H9 (cell line): Measurements from ENCODE around the gene TCN2. TPM values are rescaled to one million over a fixed set of nuclear protein-coding genes. Genes with fewer than 3 reads are reported as not detected.

ENCODE experiments used
- DNase-seq: peaks from one replicate; pipeline ENCODE4 v3.0.0-alpha.2; 2017
- H2AFZ ChIP-seq: one replicate; pipeline ENCODE4 v1.6.1; 2013; ENCODE audit warnings: mild to moderate bottlenecking, low read length, control low read depth, moderate library complexity
- H2AK5ac ChIP-seq: 2 replicates; pipeline ENCODE4 v1.6.1; 2013; ENCODE audit warnings: low read length, control low read depth, mixed read lengths; ENCODE audit not compliant: insufficient read length
- H2BK120ac ChIP-seq: one replicate; pipeline ENCODE4 v1.6.1; 2013; ENCODE audit warnings: low read depth, mild to moderate bottlenecking, low read length, control low read depth, inconsistent platforms; ENCODE audit not compliant: poor library complexity, severe bottlenecking
- H2BK12ac ChIP-seq: 2 replicates; pipeline ENCODE4 v1.6.1; 2013; ENCODE audit warnings: low read length, control low read depth, mixed read lengths, low read depth; ENCODE audit not compliant: insufficient read length
- H2BK15ac ChIP-seq: 2 replicates; pipeline ENCODE4 v1.6.1; 2013; ENCODE audit warnings: low read depth, low read length, control low read depth
- H2BK20ac ChIP-seq: one replicate; pipeline ENCODE4 v1.6.1; 2013; ENCODE audit warnings: low read depth, mild to moderate bottlenecking, low read length, control low read depth, inconsistent platforms; ENCODE audit not compliant: poor library complexity, severe bottlenecking
- H2BK5ac ChIP-seq: 2 replicates; pipeline ENCODE4 v1.6.1; 2013; ENCODE audit warnings: low read length, control low read depth, mixed read lengths; ENCODE audit not compliant: insufficient read length
- H3K14ac ChIP-seq: 2 replicates; pipeline ENCODE4 v1.6.1; 2013; ENCODE audit warnings: low read length, control low read depth; ENCODE audit not compliant: insufficient read depth
- H3K18ac ChIP-seq: 2 replicates; pipeline ENCODE4 v1.6.1; 2013; ENCODE audit warnings: low read depth, mild to moderate bottlenecking, mixed read lengths, low read length, control low read depth; ENCODE audit not compliant: insufficient read length
- H3K23ac ChIP-seq: 2 replicates; pipeline ENCODE4 v1.6.1; 2013; ENCODE audit warnings: low read length, control low read depth, mixed read lengths, low read depth; ENCODE audit not compliant: insufficient read length
- H3K23me2 ChIP-seq: 2 replicates; pipeline ENCODE4 v1.6.1; 2013; ENCODE audit warnings: low read depth, mild to moderate bottlenecking, mixed read lengths, low read length, control low read depth; ENCODE audit not compliant: insufficient read length, poor library complexity, severe bottlenecking
- H3K27ac ChIP-seq: 2 replicates; pipeline ENCODE4 v1.5.1; 2013; ENCODE audit warnings: low read length, control low read depth, mixed read lengths, low read depth; ENCODE audit not compliant: insufficient read length
- H3K27me3 ChIP-seq: 2 replicates; pipeline ENCODE4 v1.6.1; 2013; ENCODE audit warnings: low read length, control low read depth, inconsistent platforms; ENCODE audit not compliant: insufficient read depth
- H3K4ac ChIP-seq: 2 replicates; pipeline ENCODE4 v1.6.1; 2013; ENCODE audit warnings: low read depth, mild to moderate bottlenecking, control low read depth, inconsistent platforms, low read length, moderate library complexity
- H3K4me1 ChIP-seq: 2 replicates; pipeline ENCODE4 v1.6.1; 2013; ENCODE audit warnings: low read length, control low read depth, inconsistent platforms; ENCODE audit not compliant: insufficient read depth
- H3K4me2 ChIP-seq: 2 replicates; pipeline ENCODE4 v1.6.1; 2013; ENCODE audit warnings: low read length, control low read depth, mixed read lengths; ENCODE audit not compliant: insufficient read length, insufficient read depth
- H3K56ac ChIP-seq: 2 replicates; pipeline ENCODE4 v1.6.1; 2013; ENCODE audit warnings: low read depth, mild to moderate bottlenecking, mixed read lengths, low read length, control low read depth; ENCODE audit not compliant: insufficient read length
- H3K79me1 ChIP-seq: 2 replicates; pipeline ENCODE4 v1.6.1; 2013; ENCODE audit warnings: low read depth, mild to moderate bottlenecking, moderate library complexity, low read length, control low read depth, inconsistent platforms; ENCODE audit not compliant: insufficient read depth, poor library complexity, severe bottlenecking
- H3K79me2 ChIP-seq: 2 replicates; pipeline ENCODE4 v1.6.1; 2013; ENCODE audit warnings: low read length, control low read depth, inconsistent platforms; ENCODE audit not compliant: insufficient read depth
- H3K9ac ChIP-seq: 2 replicates; pipeline ENCODE4 v1.6.1; 2013; ENCODE audit warnings: low read length, control low read depth, mixed read lengths; ENCODE audit not compliant: insufficient read length; ENCODE audit errors: extremely low read depth
- H3K9me3 ChIP-seq: one replicate; pipeline ENCODE4 v1.6.1; 2013; ENCODE audit warnings: low read depth, low read length, inconsistent platforms; ENCODE audit not compliant: control insufficient read depth
- H3T11ph ChIP-seq: one replicate; pipeline ENCODE4 v1.6.1; 2013; ENCODE audit warnings: mild to moderate bottlenecking, low read length, control low read depth, inconsistent platforms
- H4K20me1 ChIP-seq: one replicate; pipeline ENCODE4 v1.6.1; 2013; ENCODE audit not compliant: control insufficient read depth, insufficient read length, insufficient read depth
- H4K5ac ChIP-seq: 2 replicates; pipeline ENCODE4 v1.6.1; 2013; ENCODE audit warnings: low read depth, mild to moderate bottlenecking, mixed read lengths, low read length, control low read depth; ENCODE audit not compliant: insufficient read length
- H4K8ac ChIP-seq: replicated peaks from 2 replicates; pipeline ENCODE4 v1.6.1; 2013; ENCODE audit warnings: low read length, control low read depth, mixed read lengths, low read depth; ENCODE audit not compliant: insufficient read length
- H4K91ac ChIP-seq: 2 replicates; pipeline ENCODE4 v1.6.1; 2013; ENCODE audit warnings: low read depth, mild to moderate bottlenecking, moderate library complexity, mixed read lengths, low read length, control low read depth; ENCODE audit not compliant: insufficient read length
- H3K27ac Mint-ChIP-seq, 3 experiments: 2 replicates in 2 of 3; 3 replicates in 1 of 3; pipeline ENCODE4 v1.8.0; 2020 to 2021; ENCODE audit warnings: mixed read lengths in 3 of 3, mild to moderate bottlenecking in 1 of 3, moderate library complexity in 1 of 3
- H3K27me3 Mint-ChIP-seq: 2 replicates; pipeline ENCODE4 v1.8.0; 2021; ENCODE audit warnings: low read depth, mild to moderate bottlenecking, moderate library complexity, mixed read lengths
- H3K36me3 Mint-ChIP-seq, 3 experiments: 2 replicates in 2 of 3; 3 replicates in 1 of 3; pipeline ENCODE4 v1.8.0; 2020 to 2021; ENCODE audit warnings: low read depth in 3 of 3, mixed read lengths in 3 of 3; ENCODE audit not compliant: insufficient read depth in 1 of 3
- H3K4me1 Mint-ChIP-seq, 2 experiments: 2 replicates each; pipeline ENCODE4 v1.8.0; 2020; ENCODE audit warnings: mixed read lengths in 2 of 2
- H3K4me3 Mint-ChIP-seq, 2 experiments: 2 replicates in 1 of 2; 3 replicates in 1 of 2; pipeline ENCODE4 v1.8.0; 2020 to 2021; ENCODE audit warnings: mild to moderate bottlenecking in 2 of 2, mixed read lengths in 2 of 2, moderate library complexity in 1 of 2
- H3K9me3 Mint-ChIP-seq, 2 experiments: 2 replicates in 1 of 2; 3 replicates in 1 of 2; pipeline ENCODE4 v1.8.0; 2020; ENCODE audit warnings: mild to moderate bottlenecking in 2 of 2, mixed read lengths in 2 of 2, moderate library complexity in 1 of 2
- CTCF ChIP-seq: fragments of 200-600 bp; sonication (generic); conservative IDR thresholded peaks from 3 replicates; pipeline ENCODE4 v1.8.0; 2021; ENCODE audit warnings: antibody characterized with exemption, mild to moderate bottlenecking
- WGBS: extraction: QIAGEN DNeasy Blood & Tissue Kit; methylation state at CpG from one replicate; pipeline ENCODE4 v1.1.7; 2013; ENCODE audit warnings: missing lambda C conversion rate, low lambda C conversion rate, mixed read lengths; ENCODE audit not compliant: insufficient read length; ENCODE audit errors: extremely low coverage; 5-methylcytosine and 5-hydroxymethylcytosine counted together
- total RNA-seq: library from RNA; stranded (reverse); gene quantifications from 2 replicates; pipeline ENCODE4 v1.2.1, GENCODE V29; 2021

TCN2 gene
- total RNA-seq, 1 experiment from 2014 or later = 42.2 TPM

- Mint-ChIP-seq H3K4me1 (0 out of 4 replicates have a peak, but pooled peaks cover 0 to 2% of the 10 kb centered on the region in 2 experiments), H3K36me3 (peaks cover 58 to 95% (median 94%) of the 10 kb centered on the region in 3 experiments), H3K27ac (peak overlapping the region in 2 of 3 experiments; percentile 29 to 95; a peak in 2 of 7 replicates), H3K9me3 (no peaks in the 10 kb centered on the region), H3K27me3 (no peaks in the 10 kb centered on the region), H3K4me3 (no peak overlapping the region)
- no peaks in the 10 kb centered on the region for H3K4me1 ChIP-seq
- H2BK20ac ChIP-seq = no peak overlapping the region
- no peak overlapping the region for H2BK5ac ChIP-seq
- H3K4me2 ChIP-seq = no peak overlapping the region
- WGBS = no CpG with 5 or more reads among the region's 13 CpGs
- H3K79me1 ChIP-seq = no peaks in the 10 kb centered on the region
- H2BK120ac ChIP-seq = no peak overlapping the region
- TF ChIP-seq CTCF = no peak
- no peak overlapping the region for H4K5ac ChIP-seq
- H3K9me3 ChIP-seq = no peaks in the 10 kb centered on the region
- no peak overlapping the region for H2BK15ac ChIP-seq
- no peak overlapping the region for H4K91ac ChIP-seq
- H3K23me2 ChIP-seq = no peaks in the 10 kb centered on the region
- no peak overlapping the region for H2AK5ac ChIP-seq
- no peak for DNase-seq
- H3K27me3 ChIP-seq = no peaks in the 10 kb centered on the region
- no peak overlapping the region for H3K23ac ChIP-seq
- H2AFZ ChIP-seq = no peak overlapping the region
- H3K9ac ChIP-seq = no peak overlapping the region
- H3K27ac ChIP-seq = no peak overlapping the region
- no peak overlapping the region for H3K4ac ChIP-seq
- H3K56ac ChIP-seq = no peak overlapping the region
- H3K14ac ChIP-seq = no peak overlapping the region
- no peak overlapping the region for H3T11ph ChIP-seq
- no peaks in the 10 kb centered on the region for H4K20me1 ChIP-seq
- H3K18ac ChIP-seq = no peak overlapping the region
- H4K8ac ChIP-seq = no peak overlapping the region
- no peak overlapping the region for H2BK12ac ChIP-seq
- no peaks in the 10 kb centered on the region for H3K79me2 ChIP-seq
These were observed 24.0 kb upstream of the TCN2 start for GRCh38 chr22:30582788-30583545.
